Activated naive CD4-positive, alpha-beta T cell treated with anti-CD3 and anti-CD28 coated beads, Interleukin-2, amount 50 U/mL, for 72 hours (primary cell): ENCODE measurements around the gene SYK. TPM values are rescaled to one million over a fixed set of nuclear protein-coding genes. Genes with fewer than 3 reads are reported as not detected.
"Not testable (repeated sequence)": the region's sequence is repeated elsewhere in the genome, so short reads cannot be mapped to it uniquely, and the experiment has no call there.

Source experiments
- ATAC-seq, 2 donors: fragments of 150-1000 bp; cut with Tn5 transposase; 2 replicates each; pipeline ENCODE4 v1.10.0; 2021; ENCODE audit warnings: mild to moderate bottlenecking in 2 of 2, moderate library complexity in 2 of 2
- DNase-seq, 2 donors: peaks; one replicate each; pipeline ENCODE4 v3.0.0; 2021 to 2022; ENCODE audit warnings: low spot score in 2 of 2
- H3K27ac Mint-ChIP-seq, 2 donors: one replicate each; pipeline ENCODE4 v1.8.0; 2022; ENCODE audit warnings: mild to moderate bottlenecking in 2 of 2, mixed read lengths in 2 of 2
- H3K36me3 Mint-ChIP-seq, 2 donors: one replicate each; pipeline ENCODE4 v1.8.0; 2022; ENCODE audit warnings: mixed read lengths in 2 of 2
- H3K9me3 Mint-ChIP-seq, 2 donors: one replicate each; pipeline ENCODE4 v1.8.0; 2022; ENCODE audit warnings: mixed read lengths in 2 of 2
- total RNA-seq, 2 donors: library from RNA; stranded (reverse); gene quantifications; one replicate each; pipeline ENCODE4 v1.2.3, GENCODE V29; 2022

The SYK gene
- total RNA-seq, 2 donors from 2014 or later, result 0.16 to 0.29 TPM

DNA sequence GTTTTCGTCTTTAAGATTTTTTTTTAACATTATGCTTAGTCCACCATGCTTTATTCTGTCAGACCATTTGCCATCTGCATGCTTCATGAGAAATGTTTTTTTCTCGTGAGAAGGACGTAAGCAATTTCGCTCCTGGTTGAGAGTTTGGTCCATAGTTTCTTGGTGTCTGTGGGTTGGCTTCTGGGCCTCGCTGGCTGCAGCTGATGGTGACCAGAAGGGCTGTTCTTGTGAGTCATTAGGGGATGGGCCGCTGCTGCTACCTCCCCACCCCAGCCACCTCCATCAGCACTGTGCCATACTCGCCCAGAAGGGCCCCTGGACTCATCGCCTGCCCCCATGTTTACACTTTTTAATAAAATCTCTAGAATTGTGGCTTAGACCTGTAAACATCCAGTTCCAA, 11.4 kb downstream of the SYK start:
- Mint-ChIP-seq H3K36me3 (peaks cover 0 to 6% of the 10 kb centered on the region in 2 donors), H3K27ac (no peak overlapping the region), H3K9me3 (peaks cover 4% of the 10 kb centered on the region in 2 donors)
- DNase-seq (no peak), ATAC-seq (no peak)

DNA sequence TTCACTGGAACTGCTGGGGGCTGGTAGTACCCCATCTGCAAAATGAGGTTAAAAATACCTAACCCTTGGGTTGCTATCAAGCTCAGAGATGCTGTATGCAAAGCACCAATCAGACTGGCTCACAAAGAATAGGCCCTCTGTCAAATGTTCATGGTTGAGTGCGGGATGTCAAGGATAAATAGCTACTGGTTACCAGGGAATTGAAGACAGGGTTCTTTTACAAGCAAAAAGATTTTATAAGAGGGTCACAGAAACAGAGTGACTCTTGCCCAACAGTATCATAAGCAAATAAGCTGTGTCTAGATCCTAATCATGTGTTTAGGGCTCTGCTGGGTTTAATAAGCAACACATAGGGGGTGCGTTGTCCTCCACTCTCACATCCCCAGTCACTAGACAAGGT, 11.9 kb downstream of the SYK start:
- ATAC-seq, result no peak

DNA sequence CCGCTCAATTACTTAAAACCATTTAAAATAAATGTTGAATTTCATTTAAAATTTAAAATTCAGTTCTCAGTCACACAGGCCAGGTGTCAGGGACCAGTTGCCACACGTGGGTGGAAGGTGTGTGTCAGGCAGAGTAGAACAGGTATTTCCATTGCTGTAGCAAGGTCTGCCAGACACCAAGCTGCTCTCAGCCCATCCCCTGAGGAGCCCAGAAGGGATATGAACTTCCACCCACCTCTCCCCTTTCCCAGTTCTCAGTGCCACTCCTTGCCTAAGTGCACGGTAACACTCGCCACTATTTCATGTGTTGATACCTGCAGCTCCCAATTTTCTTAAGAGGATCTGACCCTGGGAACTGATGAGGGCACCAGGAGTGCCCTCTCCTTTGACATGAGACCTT, 12.7 kb downstream of the SYK start:
- Mint-ChIP-seq H3K27ac (no peak overlapping the region), H3K36me3 (peaks cover 0 to 6% of the 10 kb centered on the region in 2 donors), H3K9me3 (peaks cover 4% of the 10 kb centered on the region in 2 donors)
- no peak for DNase-seq
- ATAC-seq, result no peak

More for the DNA sequence above, 11.9 kb downstream of the SYK start:
- H3K36me3 Mint-ChIP-seq, result peaks cover 0 to 6% of the 10 kb centered on the region in 2 donors
- DNase-seq, result no peak
- peaks cover 4% of the 10 kb centered on the region in 2 donors for H3K9me3 Mint-ChIP-seq
- H3K27ac Mint-ChIP-seq, result no peak overlapping the region

DNA sequence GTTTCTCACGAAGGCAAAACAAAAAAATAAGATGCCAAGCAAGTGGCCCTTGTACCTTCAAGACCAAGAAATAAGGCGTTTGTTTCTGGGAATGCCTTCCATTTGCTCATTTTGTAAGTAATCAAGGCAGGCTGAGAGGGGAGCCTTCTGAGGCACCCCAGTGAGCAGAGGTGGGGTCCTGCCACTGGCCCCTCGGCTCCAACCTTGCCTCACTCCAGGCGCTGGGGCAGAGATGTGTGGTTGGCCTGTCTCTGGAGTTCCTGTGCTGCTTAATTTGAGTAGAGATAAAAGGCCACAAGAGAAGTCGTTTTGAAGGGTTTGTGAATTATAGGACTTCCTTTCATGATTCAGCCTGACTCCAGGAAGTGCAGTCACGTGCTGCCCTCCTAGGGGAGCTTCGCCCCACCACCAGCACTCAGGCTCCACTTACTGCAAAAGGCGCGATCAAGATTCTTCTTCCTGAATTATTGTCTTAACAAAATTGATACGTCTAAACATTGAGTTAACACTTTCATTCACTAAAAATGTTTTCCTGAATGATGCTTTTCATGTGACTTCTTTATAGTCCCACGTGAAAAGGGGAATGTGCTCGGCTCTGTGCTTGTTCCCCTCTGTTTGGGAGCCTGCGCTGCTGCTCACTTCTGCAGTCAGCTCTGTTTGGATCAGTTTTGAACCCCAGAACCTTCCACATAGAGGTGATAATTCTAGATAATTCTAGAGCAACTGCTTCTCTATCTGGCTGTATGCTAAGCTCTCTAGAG, 13.7 kb downstream of the SYK start:
- DNase-seq, result no peak
- H3K27ac Mint-ChIP-seq, result peak overlapping the region in 1 of 2 donors; percentile 70
- H3K36me3 Mint-ChIP-seq, result peaks cover 0 to 6% of the 10 kb centered on the region in 2 donors
- ATAC-seq, result peak in 1 of 2 donors; percentile 71
- peaks cover 4% of the 10 kb centered on the region in 2 donors for H3K9me3 Mint-ChIP-seq

DNA sequence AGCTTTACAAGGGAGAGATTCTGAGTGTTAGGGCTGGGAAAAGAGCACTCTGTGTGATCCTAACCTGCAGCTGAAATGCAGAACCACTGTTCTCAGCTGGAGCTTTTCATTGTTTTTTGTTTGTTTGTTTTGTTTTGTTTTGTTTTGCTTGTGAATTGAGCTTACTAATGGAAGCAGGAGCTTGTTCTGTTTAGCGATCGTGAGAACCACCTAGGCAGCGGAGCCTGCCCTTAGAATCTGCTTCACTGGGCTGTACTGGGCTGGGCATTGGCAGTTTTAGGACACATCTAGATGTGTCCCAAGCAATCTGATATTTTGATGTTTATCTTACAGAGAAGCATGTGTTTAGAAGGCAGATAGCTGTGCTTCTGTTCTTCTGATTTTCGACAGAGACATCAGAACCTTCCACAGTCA, 14.3 kb downstream of the SYK start:
- peak overlapping the region in 1 of 2 donors; percentile 70 for H3K27ac Mint-ChIP-seq
- H3K36me3 Mint-ChIP-seq, result peaks cover 0 to 6% of the 10 kb centered on the region in 2 donors
- DNase-seq, result no peak
- ATAC-seq, result no peak
- peaks cover 4% of the 10 kb centered on the region in 2 donors for H3K9me3 Mint-ChIP-seq

DNA sequence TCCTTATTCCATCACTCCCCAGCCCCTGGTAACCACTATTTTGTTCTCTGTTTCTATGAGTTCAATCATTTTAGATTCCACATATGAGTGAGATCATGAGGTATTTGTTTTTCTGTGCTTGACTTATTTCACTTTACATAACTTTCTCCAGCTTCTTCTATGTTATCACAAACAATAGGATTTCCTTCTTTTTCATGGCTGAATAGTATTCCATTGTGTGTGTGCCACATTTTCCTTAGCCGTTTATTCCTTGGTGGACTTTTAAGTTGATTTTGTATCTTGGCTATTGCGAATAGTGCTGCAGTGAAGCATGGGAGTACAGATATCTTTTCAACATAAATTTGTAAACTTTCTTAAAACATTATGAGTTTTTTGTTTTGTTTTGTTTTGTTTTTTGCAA, 15.1 kb downstream of the SYK start:
- H3K9me3 Mint-ChIP-seq, result peaks cover 4% of the 10 kb centered on the region in 2 donors
- H3K36me3 Mint-ChIP-seq, result peaks cover 0 to 6% of the 10 kb centered on the region in 2 donors
- ATAC-seq (no peak), DNase-seq (no peak)
- H3K27ac Mint-ChIP-seq, result no peak overlapping the region

DNA sequence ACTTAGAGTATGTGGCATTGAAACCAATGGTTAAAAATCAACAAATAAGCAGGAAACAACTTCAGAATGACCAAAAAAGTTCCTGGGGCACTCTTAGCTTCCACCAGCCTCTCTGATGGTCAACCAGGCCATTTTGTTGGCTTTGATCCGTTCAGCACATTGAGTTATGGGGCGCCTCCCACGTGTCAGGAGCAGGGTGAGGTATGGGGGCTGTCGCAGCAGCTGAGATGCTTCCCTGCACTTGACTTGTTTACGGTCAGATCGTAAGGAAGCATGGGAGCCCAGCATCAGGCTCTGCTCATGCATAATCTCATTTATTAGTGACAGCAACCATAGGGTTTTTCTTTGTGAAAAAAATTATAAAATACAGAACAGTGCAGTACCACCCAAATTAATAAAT, 16.7 kb downstream of the SYK start:
- Mint-ChIP-seq H3K9me3 (peaks cover 4% of the 10 kb centered on the region in 2 donors), H3K36me3 (peaks cover 0 to 6% of the 10 kb centered on the region in 2 donors), H3K27ac (no peak overlapping the region)
- no peak for DNase-seq
- ATAC-seq, result no peak

DNA sequence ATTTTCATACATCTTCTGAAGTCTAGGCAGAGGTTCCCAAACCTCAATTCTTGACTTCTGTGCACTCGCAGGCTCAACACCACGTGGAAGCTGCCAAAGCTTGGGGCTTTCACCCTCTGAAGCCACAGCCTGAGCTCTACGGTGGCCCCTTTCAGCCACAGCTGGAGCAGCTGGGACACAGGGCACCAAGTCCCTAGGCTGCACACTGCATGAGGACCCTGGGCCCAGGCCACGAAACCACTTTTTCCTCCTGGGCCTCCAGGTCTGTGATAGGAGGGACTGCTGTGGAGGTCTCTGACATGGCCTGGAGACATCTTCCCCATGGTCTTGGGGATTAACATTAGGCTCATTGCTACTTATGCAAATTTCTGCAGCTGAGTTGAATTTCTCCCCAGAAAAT, 18.8 kb downstream of the SYK start:
- H3K9me3 Mint-ChIP-seq, ATAC-seq, H3K36me3 Mint-ChIP-seq, DNase-seq, H3K27ac Mint-ChIP-seq: not testable (repeated sequence)

DNA sequence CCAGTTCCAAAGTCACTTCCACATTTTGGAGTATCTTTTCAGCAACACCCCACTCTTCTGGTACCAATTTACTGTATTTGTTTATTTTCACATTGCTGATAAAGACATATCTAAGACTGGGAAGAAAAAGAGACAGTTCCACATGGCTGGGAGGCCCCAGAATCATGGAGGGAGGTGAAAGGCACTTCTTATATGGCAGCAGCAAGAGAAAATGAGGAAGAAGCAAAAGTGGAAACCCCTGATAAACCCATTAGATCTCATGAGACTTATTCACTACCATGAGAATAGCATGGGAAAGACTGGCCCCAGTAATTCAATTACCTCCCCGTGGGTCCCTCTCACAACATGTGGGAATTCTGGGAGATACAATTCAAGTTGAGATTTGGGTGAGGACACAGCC, 19.6 kb downstream of the SYK start:
- H3K27ac Mint-ChIP-seq, H3K9me3 Mint-ChIP-seq, DNase-seq, ATAC-seq, H3K36me3 Mint-ChIP-seq: not testable (repeated sequence)

DNA sequence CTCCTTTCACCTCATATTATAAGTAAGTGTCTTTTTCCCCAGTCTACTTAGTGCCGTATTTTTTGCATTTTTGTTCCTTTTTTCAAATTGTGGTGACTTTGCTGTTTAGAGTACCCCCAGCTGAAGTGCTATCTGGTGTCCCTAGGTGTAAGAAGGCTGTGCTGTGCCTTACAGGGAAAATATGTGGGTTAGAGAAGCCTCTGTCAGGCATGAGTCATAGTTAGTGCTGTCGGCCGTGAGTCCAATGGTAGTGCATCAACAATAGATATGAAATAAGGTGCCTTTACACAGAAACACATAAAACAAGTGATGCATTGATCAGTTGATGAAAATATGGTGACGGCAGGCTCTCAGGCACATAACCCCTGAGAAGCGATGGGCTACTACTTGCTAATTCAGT, 20.1 kb downstream of the SYK start:
- DNase-seq (no peak), ATAC-seq (no peak)
- H3K9me3 Mint-ChIP-seq, result peaks cover under 1% of the 10 kb centered on the region in 2 donors
- peaks cover 0 to 2% of the 10 kb centered on the region in 2 donors for H3K36me3 Mint-ChIP-seq
- no peak overlapping the region for H3K27ac Mint-ChIP-seq

DNA sequence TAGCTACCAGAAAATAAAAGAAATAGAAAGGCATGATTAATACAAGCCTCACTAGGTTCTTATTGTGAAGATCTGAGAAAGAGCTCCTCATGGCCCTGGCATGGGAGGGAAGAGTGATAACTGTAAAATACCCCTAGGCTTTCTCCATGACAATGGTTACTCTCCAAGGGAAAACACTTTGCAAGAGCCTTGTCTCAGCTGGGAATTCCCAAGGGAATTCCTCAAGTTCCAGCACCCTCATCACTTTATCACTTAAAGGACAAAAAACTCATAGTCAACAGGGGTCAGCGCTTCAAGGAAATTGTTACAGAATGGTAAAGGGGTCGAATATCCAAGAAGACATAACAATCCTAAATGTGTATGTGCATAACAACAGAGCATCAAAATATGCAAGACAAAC, 21.2 kb downstream of the SYK start:
- DNase-seq (no peak), ATAC-seq (no peak)
- Mint-ChIP-seq H3K36me3 (no peaks in the 10 kb centered on the region), H3K9me3 (no peaks in the 10 kb centered on the region), H3K27ac (no peak overlapping the region)

DNA sequence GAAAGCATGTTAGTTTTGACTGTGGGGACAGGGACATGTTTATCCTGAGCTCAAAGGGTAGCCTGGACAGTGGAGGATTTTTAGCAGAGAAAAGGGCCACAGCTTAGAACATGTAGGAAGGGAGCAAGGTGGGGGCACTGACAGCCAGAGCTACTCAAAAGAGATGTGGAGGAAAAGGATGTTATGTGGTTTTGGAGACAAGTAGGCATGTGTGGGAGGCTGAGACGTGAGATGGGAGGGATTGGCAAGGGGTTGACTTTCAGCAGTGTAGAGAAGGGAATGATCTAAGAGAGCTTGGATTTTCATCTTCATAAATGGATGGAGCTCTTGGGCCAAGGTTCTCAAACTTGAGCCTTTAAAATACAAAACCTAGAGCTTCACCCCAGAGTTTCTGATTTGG, 24.0 kb downstream of the SYK start:
- H3K27ac Mint-ChIP-seq, result no peak overlapping the region
- H3K36me3 Mint-ChIP-seq, result no peaks in the 10 kb centered on the region
- DNase-seq, result no peak
- no peaks in the 10 kb centered on the region for H3K9me3 Mint-ChIP-seq
- no peak for ATAC-seq

DNA sequence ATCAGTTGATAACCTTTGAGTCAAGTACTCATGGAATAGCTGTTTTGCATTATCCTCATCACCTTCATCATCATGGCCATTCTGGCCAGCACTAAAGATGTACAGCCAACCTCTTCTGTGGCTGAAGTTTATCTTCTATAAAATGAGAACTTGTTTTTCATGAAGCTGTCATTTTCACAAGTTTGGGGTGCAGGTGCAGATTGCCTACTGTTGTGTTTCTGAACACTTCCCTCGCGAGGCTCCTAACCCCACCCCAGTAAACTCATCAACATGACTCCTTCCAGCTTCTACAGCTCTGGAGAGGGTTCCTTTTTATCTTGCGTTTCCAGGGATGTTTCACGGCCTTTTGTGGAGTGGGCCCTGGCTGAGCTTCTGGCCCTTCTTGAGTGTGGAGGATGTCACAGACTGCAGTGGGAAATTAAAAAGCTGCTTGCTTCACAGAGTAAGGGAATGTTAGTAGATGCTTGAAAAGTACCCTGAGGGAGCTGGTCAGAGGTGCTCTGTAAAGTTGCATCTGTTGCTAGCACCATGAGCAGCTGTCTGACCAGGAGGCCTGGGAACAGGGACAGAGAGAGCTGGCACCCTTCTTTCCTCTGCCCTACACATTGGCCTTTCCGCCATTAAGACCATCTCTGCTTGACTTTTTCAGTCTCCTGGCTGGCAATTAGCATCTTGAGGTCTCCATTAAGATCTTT, 24.9 kb downstream of the SYK start:
- DNase-seq (no peak), ATAC-seq (no peak)
- no peak overlapping the region for H3K27ac Mint-ChIP-seq
- H3K36me3 Mint-ChIP-seq, result no peaks in the 10 kb centered on the region
- H3K9me3 Mint-ChIP-seq, result no peaks in the 10 kb centered on the region

DNA sequence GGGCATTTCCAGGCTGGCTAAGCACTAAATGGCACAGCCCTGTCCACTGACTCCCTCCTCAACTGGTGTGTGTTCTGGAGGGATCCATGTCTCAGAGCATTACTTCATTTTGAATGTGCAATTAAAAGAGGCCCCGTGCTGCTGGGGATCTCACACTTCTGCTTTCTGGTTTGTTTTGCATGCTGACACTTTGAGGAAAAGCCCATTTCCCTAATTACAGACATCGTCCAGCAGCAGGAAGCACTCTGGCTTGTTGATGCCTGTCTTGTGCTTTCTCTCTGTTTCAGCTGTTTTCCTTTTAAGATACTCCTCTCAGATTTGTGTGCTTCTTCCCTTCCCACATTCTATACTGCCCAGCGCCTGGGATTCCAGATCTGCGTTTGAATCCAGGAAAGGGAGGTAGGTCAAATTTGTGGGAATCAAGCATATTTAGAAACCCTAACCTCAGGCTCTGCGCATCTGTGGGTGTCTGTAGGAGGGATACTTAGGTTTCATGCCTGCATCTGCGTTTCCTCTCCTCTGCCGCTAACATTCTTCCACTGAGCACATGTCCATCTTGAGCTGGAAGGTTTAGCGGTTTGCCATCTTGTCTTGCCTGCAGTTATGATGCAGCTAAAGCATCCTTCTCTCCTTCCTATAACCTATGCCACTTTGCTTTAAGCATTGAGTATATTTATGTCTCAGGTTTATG, 25.7 kb downstream of the SYK start:
- H3K36me3 Mint-ChIP-seq, result no peaks in the 10 kb centered on the region

DNA sequence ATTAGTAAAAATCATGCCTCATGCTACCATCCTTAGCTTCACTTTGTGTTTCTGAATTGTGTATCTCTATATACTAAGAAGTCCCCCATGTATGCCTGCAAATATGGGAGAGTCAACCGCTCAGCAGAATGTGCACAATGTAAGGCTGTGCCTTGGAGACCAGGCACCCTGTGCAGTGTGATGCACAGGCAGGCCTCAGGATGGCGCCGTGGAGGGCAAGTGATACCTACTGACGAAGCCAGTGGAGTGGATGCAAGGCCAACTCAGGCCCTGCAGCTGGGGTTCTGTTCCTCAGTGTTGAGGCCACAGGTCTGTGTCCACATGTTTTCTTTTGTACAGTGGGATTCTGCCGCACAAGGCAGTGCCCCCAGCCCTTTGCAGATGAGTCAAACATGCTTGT, 28.4 kb downstream of the SYK start:
- Mint-ChIP-seq H3K36me3 (no peaks in the 10 kb centered on the region), H3K27ac (no peak overlapping the region), H3K9me3 (no peaks in the 10 kb centered on the region)
- ATAC-seq (no peak), DNase-seq (no peak)

More for the DNA sequence above, 25.7 kb downstream of the SYK start:
- Mint-ChIP-seq H3K9me3 (no peaks in the 10 kb centered on the region), H3K27ac (no peak overlapping the region)
- ATAC-seq (no peak), DNase-seq (no peak)

DNA sequence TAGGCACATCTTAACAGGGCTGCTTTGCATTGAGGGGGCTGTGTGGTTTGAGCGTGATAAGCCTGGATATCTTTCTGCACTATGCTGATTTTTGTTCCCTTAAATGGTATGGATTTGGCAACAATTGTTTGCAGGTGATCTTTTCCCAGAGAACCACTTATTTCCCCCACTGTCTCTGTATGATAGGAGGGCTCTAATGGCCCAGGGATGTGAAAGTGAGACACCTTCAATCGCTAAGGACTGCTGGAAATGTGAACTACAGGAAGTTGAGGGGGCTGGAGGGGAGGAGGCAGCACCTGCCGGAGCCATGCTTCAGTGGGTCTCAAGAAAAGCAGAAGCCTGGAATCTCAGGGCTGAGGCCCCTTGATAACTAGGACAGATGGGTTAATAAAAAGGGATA, 29.4 kb downstream of the SYK start:
- no peaks in the 10 kb centered on the region for H3K9me3 Mint-ChIP-seq
- no peak for DNase-seq
- no peak overlapping the region for H3K27ac Mint-ChIP-seq
- ATAC-seq, result no peak
- no peaks in the 10 kb centered on the region for H3K36me3 Mint-ChIP-seq

DNA sequence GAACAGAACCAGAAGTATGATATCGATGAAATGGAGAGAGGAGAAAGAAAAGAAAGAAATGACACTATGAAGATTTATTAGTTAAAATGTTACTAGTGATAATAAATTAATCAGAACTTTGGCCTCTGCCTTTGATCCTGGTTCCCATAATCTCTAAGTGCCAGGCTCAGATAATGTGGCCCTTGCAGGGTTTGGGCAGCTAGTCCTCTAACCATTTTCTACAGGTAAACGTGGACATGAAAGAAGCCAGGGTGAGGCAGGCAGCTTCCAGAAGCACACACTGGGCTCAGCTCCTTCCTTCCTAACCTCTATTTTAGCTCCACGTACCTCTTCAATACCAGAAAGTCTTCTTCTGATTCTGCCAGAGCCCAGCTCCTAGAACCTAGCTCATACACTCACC, 30.6 kb downstream of the SYK start:
- ATAC-seq (no peak), DNase-seq (no peak)
- no peaks in the 10 kb centered on the region for H3K36me3 Mint-ChIP-seq
- H3K9me3 Mint-ChIP-seq, result no peaks in the 10 kb centered on the region
- no peak overlapping the region for H3K27ac Mint-ChIP-seq
